Activated CD4-positive, alpha-beta T cell treated with anti-CD3 and anti-CD28 coated beads, Interleukin-2, amount 50 U/mL, for 16 hours (primary cell): ENCODE measurements around the gene SMAP1.

Source experiments
- DNase-seq: peaks from one replicate; pipeline ENCODE4 v3.0.0-alpha.2; 2020

The SMAP1 gene

GRCh38 chr6:70903665-70904452 is 236.2 kb downstream of the SMAP1 start:
- no peak for DNase-seq

GRCh38 chr6:70905742-70906141 is 238.1 kb downstream of the SMAP1 start:
- no peak for DNase-seq
